Esophagus squamous epithelium (tissue), 4 donors: ENCODE measurements around the gene PREPL.

Experiments
- POLR2A ChIP-seq, 4 donors: fragments of 450-650 bp; IDR thresholded peaks; one replicate each; pipeline ENCODE4 v1.6.1; 2017; ENCODE audit warnings: antibody characterized with exemption in 4 of 4, mild to moderate bottlenecking in 4 of 4, moderate library complexity in 3 of 4
- TF ChIP-seq, protein P1 (sequence below), 6 experiments: fragments of 450-650 bp in 4 of 6; fragments of 200-600 bp in 2 of 6; sonication (generic) in 2 of 6; IDR thresholded peaks; one replicate each; pipeline ENCODE4 v1.5.1; 2016 to 2019; ENCODE audit warnings: antibody characterized with exemption in 6 of 6, mild to moderate bottlenecking in 4 of 6, moderate library complexity in 4 of 6

DNA sequence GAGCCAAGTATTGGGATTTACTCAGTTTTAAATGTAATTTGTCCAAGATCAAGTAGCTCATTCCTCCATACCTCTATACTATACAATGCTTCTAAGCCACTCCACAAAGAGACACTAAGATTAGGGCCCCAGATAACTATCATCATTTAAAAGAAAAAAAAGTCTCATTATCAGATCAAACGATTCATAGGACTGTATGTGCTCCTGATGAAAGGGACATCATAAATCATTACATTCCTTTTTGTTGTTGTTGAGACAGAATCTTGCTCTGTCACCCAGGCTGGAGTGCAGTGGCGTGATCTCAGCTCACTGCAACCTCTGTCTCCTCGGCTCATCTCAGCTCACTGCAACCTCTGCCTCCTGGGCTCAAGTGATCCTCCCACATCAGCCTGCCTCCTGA, 88.2 kb downstream of the PREPL start:
- TF ChIP-seq, protein P1, sequence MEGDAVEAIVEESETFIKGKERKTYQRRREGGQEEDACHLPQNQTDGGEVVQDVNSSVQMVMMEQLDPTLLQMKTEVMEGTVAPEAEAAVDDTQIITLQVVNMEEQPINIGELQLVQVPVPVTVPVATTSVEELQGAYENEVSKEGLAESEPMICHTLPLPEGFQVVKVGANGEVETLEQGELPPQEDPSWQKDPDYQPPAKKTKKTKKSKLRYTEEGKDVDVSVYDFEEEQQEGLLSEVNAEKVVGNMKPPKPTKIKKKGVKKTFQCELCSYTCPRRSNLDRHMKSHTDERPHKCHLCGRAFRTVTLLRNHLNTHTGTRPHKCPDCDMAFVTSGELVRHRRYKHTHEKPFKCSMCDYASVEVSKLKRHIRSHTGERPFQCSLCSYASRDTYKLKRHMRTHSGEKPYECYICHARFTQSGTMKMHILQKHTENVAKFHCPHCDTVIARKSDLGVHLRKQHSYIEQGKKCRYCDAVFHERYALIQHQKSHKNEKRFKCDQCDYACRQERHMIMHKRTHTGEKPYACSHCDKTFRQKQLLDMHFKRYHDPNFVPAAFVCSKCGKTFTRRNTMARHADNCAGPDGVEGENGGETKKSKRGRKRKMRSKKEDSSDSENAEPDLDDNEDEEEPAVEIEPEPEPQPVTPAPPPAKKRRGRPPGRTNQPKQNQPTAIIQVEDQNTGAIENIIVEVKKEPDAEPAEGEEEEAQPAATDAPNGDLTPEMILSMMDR (IDR thresholded peaks at IDR 0.05) = no peak
- no peak for TF ChIP-seq POLR2A (IDR thresholded peaks at IDR 0.05)
